HG03565 (cell line): Measurements from ENCODE around the gene EYA2.
"Not testable (repeated sequence)": the region's sequence is repeated elsewhere in the genome, so short reads cannot be mapped to it uniquely, and the experiment has no call there.

Experiments used
- ATAC-seq: cut with Tn5 transposase; IDR thresholded peaks from one replicate; pipeline ENCODE4 v1.9.1; 2021; ENCODE audit warnings: mild to moderate bottlenecking, moderate library complexity; ENCODE audit not compliant: unreplicated experiment

EYA2 gene

GRCh38 chr20:46894971-46895905, 595 bp downstream of the EYA2 start:
- ATAC-seq = no peak

GRCh38 chr20:46895906-46896242, 1.2 kb downstream of the EYA2 start:
- no peak for ATAC-seq

GRCh38 chr20:46897328-46897880, 2.8 kb downstream of the EYA2 start:
- no peak for ATAC-seq

GRCh38 chr20:46898423-46898822, 3.8 kb downstream of the EYA2 start:
- no peak for ATAC-seq

GRCh38 chr20:46899621-46900020, 5.0 kb downstream of the EYA2 start:
- ATAC-seq = no peak

GRCh38 chr20:46900086-46900485, 5.4 kb downstream of the EYA2 start:
- no peak for ATAC-seq

- ATAC-seq = no peak
Observed at GRCh38 chr20:46900826-46901225, 6.2 kb downstream of the EYA2 start.

GRCh38 chr20:46901638-46902037, 7.0 kb downstream of the EYA2 start:
- no peak for ATAC-seq

GRCh38 chr20:46903256-46903655, 8.6 kb downstream of the EYA2 start:
- no peak for ATAC-seq

- no peak for ATAC-seq
Observed at GRCh38 chr20:46903937-46904336, 9.3 kb downstream of the EYA2 start.

- no peak for ATAC-seq
Observed at GRCh38 chr20:46905364-46906125, 10.9 kb downstream of the EYA2 start.

- ATAC-seq = no peak
Observed at GRCh38 chr20:46913329-46914044, 18.8 kb downstream of the EYA2 start.

GRCh38 chr20:46914789-46915379, 20.2 kb downstream of the EYA2 start:
- ATAC-seq = no peak

- ATAC-seq = no peak
Observed at GRCh38 chr20:46915575-46916257, 21.1 kb downstream of the EYA2 start.

GRCh38 chr20:46916258-46916603, 21.6 kb downstream of the EYA2 start:
- ATAC-seq = no peak

GRCh38 chr20:46917155-46917554, 22.5 kb downstream of the EYA2 start:
- ATAC-seq = no peak

- no peak for ATAC-seq
Observed at GRCh38 chr20:46920114-46920513, 25.5 kb downstream of the EYA2 start.

GRCh38 chr20:46922841-46923240, 28.2 kb downstream of the EYA2 start:
- ATAC-seq = not testable (repeated sequence)

GRCh38 chr20:46923550-46923949, 28.9 kb downstream of the EYA2 start:
- no peak for ATAC-seq

GRCh38 chr20:46928580-46929132, 34.0 kb downstream of the EYA2 start:
- ATAC-seq = no peak
